ENCODE results near the gene ZMYM4. TPM values are rescaled to one million over a fixed set of nuclear protein-coding genes. Genes with fewer than 3 reads are reported as not detected.

The ZMYM4 gene
- polyA plus RNA-seq, 6 donors from 2014 or later: 17.1 to 42.0 (median 36.6) TPM

DNA sequence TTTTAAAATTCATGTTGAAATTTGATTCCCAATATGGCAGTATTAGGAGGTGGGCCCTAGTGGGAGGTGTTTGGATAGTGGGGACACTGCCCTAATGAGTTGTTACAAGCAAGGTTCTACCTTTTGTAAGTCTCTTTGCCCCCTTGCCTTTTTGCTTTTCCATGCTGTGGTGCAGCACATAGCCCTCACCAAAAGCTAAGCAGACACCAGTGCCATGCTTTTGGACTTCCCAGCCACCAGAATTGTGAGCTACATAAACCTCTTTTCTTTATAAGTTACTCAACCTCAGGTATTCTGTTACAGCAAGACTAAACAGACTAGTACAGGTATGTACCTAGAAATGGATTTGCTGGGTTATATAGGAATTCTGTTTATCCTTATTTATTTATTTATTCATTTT, 13.7 kb downstream of the ZMYM4 start:
- no peak for ATAC-seq (ENCODE audit: low read depth in 2 of 2)
- no peak overlapping the region for H3K27ac Mint-ChIP-seq
- H3K27me3 Mint-ChIP-seq: no peaks in the 10 kb centered on the region
- H3K36me3 Mint-ChIP-seq: peaks cover 24 to 29% of the 10 kb centered on the region in 2 donors
- DNase-seq: no peak
- peaks cover 18 to 30% (median 24%) of the 10 kb centered on the region in 3 donors for H3K4me1 Mint-ChIP-seq
- no peak overlapping the region for H3K4me3 Mint-ChIP-seq
- H3K9me3 Mint-ChIP-seq: peaks cover 5 to 29% (median 20%) of the 10 kb centered on the region in 7 donors

DNA sequence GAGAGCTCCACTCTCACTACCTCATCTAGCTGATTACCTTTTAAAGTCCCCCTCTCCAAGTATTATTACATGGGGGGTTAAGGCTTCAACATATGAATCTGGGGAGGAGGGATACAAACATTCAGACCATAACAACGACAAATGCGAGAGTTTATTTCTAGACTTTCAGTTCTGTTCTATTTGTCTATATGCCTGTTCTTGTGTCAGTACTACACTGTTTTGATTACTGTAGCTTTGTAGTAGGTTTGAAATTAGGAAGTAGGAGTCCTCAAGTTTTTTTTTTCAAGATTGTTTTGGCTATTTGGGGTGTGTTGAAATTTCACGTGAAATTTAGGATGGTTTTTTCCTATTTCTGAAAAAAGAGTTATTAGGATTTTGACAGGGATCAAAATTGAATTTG, 16.3 kb downstream of the ZMYM4 start:
- ATAC-seq (ENCODE audit: low read depth in 2 of 2) (no peak), DNase-seq (no peak)
- no peak overlapping the region for H3K27ac Mint-ChIP-seq
- H3K9me3 Mint-ChIP-seq: peaks cover under 1 to 21% (median 14%) of the 10 kb centered on the region in 7 donors
- H3K4me1 Mint-ChIP-seq: peaks cover 16 to 39% (median 22%) of the 10 kb centered on the region in 3 donors
- peaks cover 11 to 22% of the 10 kb centered on the region in 2 donors for H3K36me3 Mint-ChIP-seq
- H3K27me3 Mint-ChIP-seq: no peaks in the 10 kb centered on the region
- H3K4me3 Mint-ChIP-seq: no peak overlapping the region

DNA sequence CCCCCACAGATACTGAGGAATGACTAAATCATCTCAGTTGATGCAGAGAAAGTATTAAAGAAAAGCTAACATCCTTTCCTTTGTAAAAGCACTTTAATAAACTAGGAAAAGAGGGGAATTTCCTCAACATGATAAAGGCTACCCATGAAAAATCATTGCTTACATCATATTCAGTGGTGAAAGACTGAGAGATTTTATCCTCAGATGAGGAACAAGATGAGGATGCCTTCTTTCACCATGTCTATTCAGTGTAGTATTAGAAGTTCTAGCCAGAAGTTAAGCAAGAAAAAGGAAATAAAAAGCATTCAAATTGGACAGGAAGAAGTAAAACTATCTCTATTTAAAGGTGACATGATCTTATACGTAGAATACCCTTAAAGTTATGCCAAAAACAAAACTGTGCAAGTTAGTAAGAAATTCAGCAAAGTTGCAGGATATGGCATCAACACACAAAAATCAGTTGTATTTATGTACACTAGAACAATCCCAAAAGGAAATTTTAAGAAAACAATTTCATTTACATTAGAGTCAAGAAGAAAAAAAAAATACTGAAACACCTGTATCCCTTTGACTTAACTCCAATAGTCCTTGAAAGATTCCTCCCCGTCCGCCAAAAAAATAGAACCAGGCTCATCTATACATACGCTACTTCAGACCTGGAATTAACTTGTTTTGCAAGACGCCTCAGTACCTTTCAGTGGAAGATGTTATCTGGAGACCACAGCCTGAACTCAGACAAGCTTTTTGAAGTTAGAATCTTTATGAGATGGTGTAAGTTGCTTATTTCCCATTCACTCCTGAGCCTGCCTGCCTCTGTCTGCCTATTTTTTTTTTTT, 17.5 kb downstream of the ZMYM4 start:
- peak overlapping the region in 2 of 6 donors; percentile 18 to 41 for H3K27ac Mint-ChIP-seq
- peaks cover 13 to 30% (median 18%) of the 10 kb centered on the region in 3 donors for H3K4me1 Mint-ChIP-seq
- H3K4me3 Mint-ChIP-seq: no peak overlapping the region

DNA sequence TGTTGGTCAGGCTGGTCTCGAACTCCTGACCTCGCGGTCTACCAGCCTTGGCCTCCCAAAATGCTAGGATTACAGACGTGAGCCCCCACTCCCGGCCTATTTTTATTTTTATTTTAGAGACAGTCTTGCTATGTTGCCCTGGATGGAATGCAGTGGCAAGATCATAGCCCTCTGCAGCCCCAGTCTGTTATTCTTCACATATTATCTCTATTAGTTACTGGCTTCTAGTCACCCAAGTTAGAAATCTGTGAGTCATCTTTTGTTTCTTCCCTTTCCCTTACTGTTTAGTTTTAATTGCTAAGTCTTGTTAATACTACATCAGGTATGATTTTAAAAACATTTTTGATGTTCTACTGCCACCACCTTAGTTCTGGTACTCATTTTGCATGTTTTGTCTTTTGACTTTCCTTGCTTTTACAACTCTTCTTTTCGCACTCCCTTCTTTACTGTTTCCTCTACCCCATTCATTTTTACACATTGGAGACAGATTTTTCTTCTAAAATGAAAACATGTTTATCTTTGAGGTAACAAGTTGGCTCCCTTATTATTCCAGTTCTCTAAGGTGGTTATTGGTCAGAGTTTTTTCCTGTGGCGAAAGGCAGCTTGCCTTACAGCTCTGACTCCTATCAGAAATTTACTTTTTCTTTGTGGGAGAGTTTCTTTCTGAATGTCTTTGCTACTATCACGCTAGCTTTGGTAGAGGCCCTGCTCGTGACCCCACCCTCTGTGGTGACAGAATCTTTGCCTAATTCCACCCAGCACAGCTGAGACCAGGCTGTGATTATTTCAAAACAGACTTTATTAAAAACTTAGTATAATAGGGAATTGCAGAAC, 19.5 kb downstream of the ZMYM4 start:
- no peak for DNase-seq
- peak overlapping the region in 2 of 6 donors; percentile 2 to 12 for H3K27ac Mint-ChIP-seq
- H3K9me3 Mint-ChIP-seq: peaks cover 0 to 12% (median 3%) of the 10 kb centered on the region in 7 donors
- H3K36me3 Mint-ChIP-seq: peaks cover 0 to 11% of the 10 kb centered on the region in 2 donors
- no peaks in the 10 kb centered on the region for H3K27me3 Mint-ChIP-seq
- H3K4me3 Mint-ChIP-seq: no peak overlapping the region
- H3K4me1 Mint-ChIP-seq: peaks cover 18 to 30% (median 18%) of the 10 kb centered on the region in 3 donors
- no peak for ATAC-seq (ENCODE audit: low read depth in 2 of 2)

More for the DNA sequence above, 17.5 kb downstream of the ZMYM4 start:
- peaks cover 0 to 18% of the 10 kb centered on the region in 2 donors for H3K36me3 Mint-ChIP-seq
- DNase-seq (no peak), ATAC-seq (ENCODE audit: low read depth in 2 of 2) (no peak)
- peaks cover 0 to 18% (median 10%) of the 10 kb centered on the region in 7 donors for H3K9me3 Mint-ChIP-seq
- H3K27me3 Mint-ChIP-seq: no peaks in the 10 kb centered on the region

DNA sequence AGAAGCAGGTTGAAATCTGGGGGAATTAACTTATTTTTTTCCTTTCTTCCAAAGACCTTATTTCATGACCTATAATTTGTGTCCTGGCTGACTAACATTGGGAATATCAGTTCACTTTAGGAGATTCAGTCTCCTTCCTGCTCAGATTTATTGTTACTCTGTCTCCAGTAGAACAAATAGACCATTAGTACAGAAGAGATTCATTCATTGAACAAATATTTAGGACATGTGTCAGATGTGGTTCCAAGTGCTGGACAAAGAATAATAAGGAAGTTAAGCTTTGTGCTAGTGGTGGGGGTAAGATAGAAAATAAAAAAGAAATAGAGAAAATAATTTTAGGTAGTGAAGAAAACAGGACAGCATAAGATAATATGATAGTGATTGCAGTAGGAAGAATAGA, 20.3 kb downstream of the ZMYM4 start:
- peaks cover 18 to 30% (median 18%) of the 10 kb centered on the region in 3 donors for H3K4me1 Mint-ChIP-seq
- H3K27me3 Mint-ChIP-seq: no peaks in the 10 kb centered on the region
- peak overlapping the region in 2 of 6 donors; percentile 29 to 86 for H3K27ac Mint-ChIP-seq
- H3K36me3 Mint-ChIP-seq: peaks cover 0 to 11% of the 10 kb centered on the region in 2 donors
- ATAC-seq (ENCODE audit: low read depth in 2 of 2): no peak
- no peak overlapping the region for H3K4me3 Mint-ChIP-seq
- H3K9me3 Mint-ChIP-seq: peaks cover 0 to 12% (median 3%) of the 10 kb centered on the region in 7 donors
- DNase-seq: no peak

DNA sequence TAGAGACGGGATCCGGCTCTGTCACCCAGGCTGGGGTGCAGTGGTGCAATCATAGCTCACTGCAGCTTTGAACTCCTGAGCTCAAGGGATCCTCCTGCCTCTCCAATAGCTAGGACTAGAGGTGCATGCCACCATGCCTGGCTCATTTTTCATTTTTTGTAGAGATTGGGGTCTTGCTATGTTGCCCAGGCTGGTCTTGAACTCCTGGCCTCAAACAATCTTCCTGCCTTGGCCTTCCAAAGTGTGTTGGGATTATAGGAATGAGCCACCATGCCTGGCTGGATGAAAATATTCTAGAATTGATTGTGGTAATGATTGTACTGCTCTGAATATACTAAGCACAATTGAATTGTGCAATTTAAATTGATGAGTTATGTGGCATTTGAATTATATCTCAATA, 21.9 kb downstream of the ZMYM4 start:
- peak overlapping the region in 1 of 6 donors; percentile 68 for H3K27ac Mint-ChIP-seq
- H3K36me3 Mint-ChIP-seq: no peaks in the 10 kb centered on the region
- no peak for ATAC-seq (ENCODE audit: low read depth in 2 of 2)
- no peaks in the 10 kb centered on the region for H3K27me3 Mint-ChIP-seq
- H3K4me3 Mint-ChIP-seq: no peak overlapping the region
- DNase-seq: no peak
- no peaks in the 10 kb centered on the region for H3K9me3 Mint-ChIP-seq
- peaks cover 14 to 24% (median 22%) of the 10 kb centered on the region in 3 donors for H3K4me1 Mint-ChIP-seq

DNA sequence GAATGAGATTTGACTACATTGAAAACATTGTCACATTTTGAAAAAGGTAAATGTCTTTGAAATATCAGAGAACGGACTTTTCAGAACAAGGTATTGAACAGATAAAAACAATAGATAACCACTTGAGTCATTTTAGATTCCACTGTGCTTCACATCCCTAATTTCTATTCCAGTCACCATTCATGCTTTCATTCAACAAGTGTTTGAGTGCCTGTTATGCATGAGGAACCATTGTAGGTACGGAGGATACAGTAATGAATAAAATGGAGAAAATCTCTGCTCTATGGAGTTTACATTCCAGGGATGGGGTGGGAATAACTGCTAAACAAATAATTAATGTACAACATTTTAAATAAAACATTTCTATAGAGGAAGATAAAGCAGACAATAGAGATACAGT, 26.3 kb downstream of the ZMYM4 start:
- DNase-seq (no peak), ATAC-seq (ENCODE audit: low read depth in 2 of 2) (no peak)
- Mint-ChIP-seq H3K9me3 (no peaks in the 10 kb centered on the region), H3K36me3 (peaks cover 0 to 8% of the 10 kb centered on the region in 2 donors), H3K4me1 (peaks cover 10 to 18% (median 18%) of the 10 kb centered on the region in 3 donors), H3K27me3 (no peaks in the 10 kb centered on the region), H3K27ac (peak overlapping the region in 1 of 6 donors; percentile 1), H3K4me3 (no peak overlapping the region)

DNA sequence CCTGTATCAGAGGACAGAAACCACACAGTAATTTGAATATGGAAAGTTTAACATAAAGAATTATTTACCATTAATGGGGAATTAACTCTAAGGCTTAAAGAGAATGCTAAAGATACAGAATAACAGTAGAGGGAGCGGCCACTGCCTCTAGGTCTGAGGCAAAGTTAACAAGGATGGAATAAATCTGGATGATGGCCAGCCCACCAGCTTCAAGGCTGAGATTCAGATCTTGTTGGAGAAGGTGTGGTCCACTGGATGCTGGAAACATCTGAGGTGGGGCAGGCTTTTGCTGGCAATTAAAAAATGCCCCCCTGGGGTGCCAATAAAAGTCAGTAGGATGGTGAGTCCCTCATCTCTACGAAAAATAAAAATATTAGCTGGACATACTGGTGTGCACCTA, 29.4 kb downstream of the ZMYM4 start:
- H3K4me1 Mint-ChIP-seq: peaks cover 10 to 18% (median 15%) of the 10 kb centered on the region in 3 donors
- H3K36me3 Mint-ChIP-seq: peaks cover 0 to 8% of the 10 kb centered on the region in 2 donors
- no peak overlapping the region for H3K4me3 Mint-ChIP-seq
- H3K27me3 Mint-ChIP-seq: no peaks in the 10 kb centered on the region
- ATAC-seq (ENCODE audit: low read depth in 2 of 2) (no peak), DNase-seq (no peak)
- H3K9me3 Mint-ChIP-seq: no peaks in the 10 kb centered on the region
- peak overlapping the region in 2 of 6 donors; percentile 28 to 47 for H3K27ac Mint-ChIP-seq

DNA sequence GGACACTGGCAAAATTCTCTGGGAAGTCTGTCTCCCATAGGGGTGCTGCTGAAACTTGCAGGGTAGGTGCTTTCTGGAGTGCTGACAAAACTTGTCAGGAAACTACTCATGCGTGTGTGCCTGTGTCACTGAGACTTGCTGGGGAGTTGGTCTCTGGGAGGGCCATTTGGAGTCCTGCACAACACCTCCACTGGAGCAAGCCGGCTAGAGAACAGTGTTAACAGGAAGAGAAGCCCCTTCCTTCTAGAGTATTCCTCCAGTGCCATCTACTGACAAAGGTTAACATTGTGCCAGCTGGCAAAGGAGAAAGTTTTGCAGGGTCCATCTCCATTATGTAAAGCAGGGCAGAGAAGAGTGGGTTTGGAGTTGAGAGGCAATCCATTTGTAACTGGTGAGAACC, 30.0 kb downstream of the ZMYM4 start:
- H3K27ac Mint-ChIP-seq: peak overlapping the region in 2 of 6 donors; percentile 18 to 49
- no peaks in the 10 kb centered on the region for H3K27me3 Mint-ChIP-seq
- ATAC-seq (ENCODE audit: low read depth in 2 of 2) (peak; percentile 75 to 81), DNase-seq (peak; percentile 39)
- no peaks in the 10 kb centered on the region for H3K9me3 Mint-ChIP-seq
- H3K4me1 Mint-ChIP-seq: peaks cover 10 to 18% (median 15%) of the 10 kb centered on the region in 3 donors
- H3K4me3 Mint-ChIP-seq: no peak overlapping the region
- H3K36me3 Mint-ChIP-seq: peaks cover 0 to 8% of the 10 kb centered on the region in 2 donors

DNA sequence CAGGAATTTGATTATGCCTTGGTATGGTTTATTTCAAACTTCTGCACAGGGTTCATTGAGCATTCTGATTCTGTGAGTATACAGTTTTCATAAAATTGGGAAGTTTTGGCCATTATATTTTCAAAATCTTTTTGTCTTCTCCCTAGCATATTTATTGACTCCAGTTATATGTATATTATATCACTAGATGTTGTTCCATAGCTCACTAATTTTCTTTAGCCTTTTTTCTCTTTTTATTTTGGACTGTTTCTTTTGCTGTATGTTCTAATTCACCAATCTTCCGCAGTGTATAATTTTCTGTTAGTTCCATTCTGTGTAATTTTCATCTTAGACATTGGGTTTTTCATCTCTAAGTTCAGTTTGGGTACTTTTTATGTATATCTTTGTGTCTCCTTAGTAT, 31.9 kb downstream of the ZMYM4 start:
- Mint-ChIP-seq H3K4me1 (peaks cover 6 to 18% (median 15%) of the 10 kb centered on the region in 3 donors), H3K27me3 (no peaks in the 10 kb centered on the region), H3K36me3 (peaks cover 0 to 8% of the 10 kb centered on the region in 2 donors), H3K4me3 (no peak overlapping the region), H3K27ac (peak overlapping the region in 1 of 6 donors; percentile 60), H3K9me3 (no peaks in the 10 kb centered on the region)
- no peak for ATAC-seq (ENCODE audit: low read depth in 2 of 2)
- no peak for DNase-seq

DNA sequence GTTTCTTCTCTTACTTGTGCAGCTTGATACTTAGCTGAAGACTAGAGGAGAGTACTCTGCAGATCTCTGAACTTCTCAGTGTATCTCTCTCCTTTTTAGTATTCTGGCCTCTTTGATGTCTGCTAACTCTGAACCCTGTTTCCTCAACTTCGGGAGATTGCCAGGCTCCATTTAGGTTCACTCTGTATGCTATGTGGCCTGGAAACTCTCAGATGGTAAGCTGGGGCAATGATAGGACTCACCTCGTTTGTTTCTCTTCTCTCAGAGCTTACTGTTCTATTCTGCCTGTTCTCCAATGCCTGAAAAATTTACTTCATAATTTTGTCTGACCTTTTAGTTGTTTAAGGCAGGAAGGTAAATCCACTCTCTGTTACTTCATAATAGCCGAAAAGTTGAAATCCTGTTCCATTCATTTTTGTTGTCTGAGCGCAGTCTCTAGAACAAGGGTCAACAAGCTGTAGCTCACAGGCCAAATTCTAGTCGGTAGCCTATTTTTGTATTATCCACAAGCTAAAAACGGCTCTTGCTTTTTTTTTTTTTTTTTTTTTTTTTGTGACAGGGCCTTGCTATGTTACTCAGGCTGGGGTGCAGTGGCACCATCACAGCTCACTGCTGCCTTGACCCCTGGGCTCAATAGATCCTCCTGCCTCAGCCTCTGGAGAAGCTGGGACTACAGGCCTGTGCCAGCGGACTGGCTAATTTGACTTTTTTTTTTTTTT, 33.3 kb downstream of the ZMYM4 start:
- Mint-ChIP-seq H3K4me3 (no peak overlapping the region), H3K27ac (peak overlapping the region in 2 of 6 donors; percentile 18 to 82), H3K36me3 (peaks cover 0 to 6% of the 10 kb centered on the region in 2 donors), H3K4me1 (peaks cover 12 to 25% (median 15%) of the 10 kb centered on the region in 3 donors), H3K9me3 (no peaks in the 10 kb centered on the region), H3K27me3 (no peaks in the 10 kb centered on the region)
- ATAC-seq (ENCODE audit: low read depth in 2 of 2): no peak
- DNase-seq: no peak

DNA sequence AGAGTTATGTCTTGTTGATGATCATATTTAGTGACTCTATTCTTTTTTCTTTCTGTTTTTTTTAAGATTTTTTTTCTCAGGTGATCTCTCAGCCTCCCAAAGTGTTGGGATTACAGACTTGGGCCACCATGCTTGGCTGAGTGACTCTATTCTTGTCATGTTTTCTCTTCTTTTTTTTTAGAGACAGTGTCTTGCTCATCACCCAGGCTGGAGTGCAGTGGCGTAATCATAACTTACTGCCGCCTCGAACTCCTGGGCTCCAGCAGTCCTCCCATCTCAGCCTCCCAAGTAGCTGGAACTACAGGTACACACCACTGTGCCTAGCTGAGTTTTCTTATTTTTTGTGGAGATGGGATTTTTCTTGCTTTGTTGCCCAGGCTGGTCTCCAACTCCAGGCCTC, 36.9 kb downstream of the ZMYM4 start:
- Mint-ChIP-seq H3K9me3 (no peaks in the 10 kb centered on the region), H3K27me3 (no peaks in the 10 kb centered on the region), H3K36me3 (no peaks in the 10 kb centered on the region), H3K4me3 (no peak overlapping the region), H3K27ac (peak overlapping the region in 2 of 6 donors; percentile 59 to 81), H3K4me1 (peaks cover 0 to 8% (median 6%) of the 10 kb centered on the region in 3 donors)
- no peak for DNase-seq
- ATAC-seq (ENCODE audit: low read depth in 2 of 2): no peak

DNA sequence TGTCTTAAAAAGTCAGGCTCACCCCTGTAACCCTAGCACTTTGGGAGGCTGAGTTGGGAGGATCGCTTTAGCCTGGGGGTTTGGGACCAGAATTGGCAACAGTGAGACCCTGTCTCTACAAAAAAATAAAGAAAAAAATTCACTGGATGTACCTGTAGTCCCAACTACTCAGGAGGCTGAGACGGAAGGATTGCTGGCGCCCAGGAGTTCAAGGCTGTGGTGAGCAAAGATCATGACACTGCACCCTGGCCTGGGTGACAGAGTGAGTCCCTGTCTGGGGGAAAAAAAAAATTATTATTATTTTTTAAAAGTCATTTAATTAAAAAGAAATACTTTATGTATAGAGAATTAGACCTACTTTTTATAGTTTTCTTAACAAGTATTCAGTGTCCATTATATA, 47.1 kb downstream of the ZMYM4 start:
- Mint-ChIP-seq H3K9me3 (no peaks in the 10 kb centered on the region), H3K4me1 (peaks cover 3 to 18% (median 10%) of the 10 kb centered on the region in 3 donors), H3K27me3 (no peaks in the 10 kb centered on the region), H3K4me3 (no peak overlapping the region), H3K27ac (no peak overlapping the region), H3K36me3 (peaks cover 4 to 8% of the 10 kb centered on the region in 2 donors)
- ATAC-seq (ENCODE audit: low read depth in 2 of 2) (no peak), DNase-seq (no peak)

All from naive B cell (primary cell).